ENCODE results near the gene TRIM33.

- TF ChIP-seq CTCF (IDR thresholded peaks at IDR 0.05; ENCODE audit: control extremely low read depth in 1 of 3, insufficient read depth in 1 of 3, low read depth in 1 of 3, low read length in 3 of 3) (no peak), EZH2 (IDR thresholded peaks at IDR 0.05; ENCODE audit: low read depth, low read length, severe bottlenecking) (no peak), POLR2AphosphoS5 (IDR thresholded peaks at IDR 0.05; ENCODE audit: low read depth, low read length) (no peak), CBX5 (IDR thresholded peaks at IDR 0.05; ENCODE audit: low read depth, low read length) (no peak), CEBPB (IDR thresholded peaks at IDR 0.05; ENCODE audit: low read depth, low read length) (no peak), EP300 (IDR thresholded peaks at IDR 0.05; ENCODE audit: borderline replicate concordance in 1 of 2, low read depth in 2 of 2, low read length in 2 of 2) (no peak)
These were observed 115.1 kb downstream of the TRIM33 start for GRCh38 chr1:114395863-114396262.
